Uterus (tissue), 2 donors: ENCODE measurements around the gene NATD1.

Experiments
- CTCF ChIP-seq, 4 experiments: fragments of 200-600 bp in 2 of 4; fragments of 450-650 bp in 2 of 4; sonication (generic) in 2 of 4; IDR thresholded peaks; one replicate each; pipeline ENCODE4 v1.5.1; 2016 to 2019; ENCODE audit warnings: antibody characterized with exemption in 4 of 4, mild to moderate bottlenecking in 2 of 4, moderate library complexity in 1 of 4
- POLR2A ChIP-seq, 2 donors: fragments of 450-650 bp; IDR thresholded peaks; one replicate each; pipeline ENCODE4 v1.6.1; 2016; ENCODE audit warnings: antibody characterized with exemption in 2 of 2, mild to moderate bottlenecking in 1 of 2, moderate library complexity in 1 of 2

- TF ChIP-seq POLR2A (IDR thresholded peaks at IDR 0.05) (no peak), CTCF (IDR thresholded peaks at IDR 0.05) (no peak)
Observed at GRCh38 chr17:21263376-21263775, 10.2 kb upstream of the NATD1 start.
